GM19395 (cell line): Measurements from ENCODE around the gene ARHGAP26.

Source experiments
- ATAC-seq: cut with Tn5 transposase; IDR thresholded peaks from one replicate; pipeline ENCODE4 v1.9.1; 2021; ENCODE audit warnings: mild to moderate bottlenecking, moderate library complexity; ENCODE audit not compliant: unreplicated experiment

The ARHGAP26 gene

GRCh38 chr5:142827934-142828576 lies 57.9 kb downstream of the ARHGAP26 start:
- no peak for ATAC-seq

GRCh38 chr5:142828797-142829535 lies 58.8 kb downstream of the ARHGAP26 start:
- no peak for ATAC-seq

DNA sequence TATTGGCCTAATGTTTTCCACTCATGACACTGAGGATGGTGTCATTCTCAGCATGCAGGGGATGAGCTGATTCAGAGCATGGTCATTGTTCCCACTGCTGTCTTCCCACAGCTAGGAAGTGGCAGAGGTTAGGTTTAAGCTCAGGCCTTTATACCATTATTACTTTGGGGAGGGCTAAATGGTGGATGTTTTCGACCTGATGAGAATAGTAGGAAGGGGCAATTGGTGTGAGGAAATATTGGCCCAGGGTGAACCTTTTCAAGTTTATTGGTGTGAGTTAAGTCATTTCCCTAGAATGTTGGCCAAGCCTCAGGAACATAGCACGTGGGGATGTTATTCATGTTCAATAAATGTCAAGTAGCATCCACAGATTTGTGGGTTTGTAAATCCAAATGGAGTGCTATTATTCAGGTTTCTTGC lies 59.6 kb downstream of the ARHGAP26 start:
- no peak for ATAC-seq

- ATAC-seq: no peak
These were observed 60.2 kb downstream of the ARHGAP26 start for GRCh38 chr5:142830241-142831008.

DNA sequence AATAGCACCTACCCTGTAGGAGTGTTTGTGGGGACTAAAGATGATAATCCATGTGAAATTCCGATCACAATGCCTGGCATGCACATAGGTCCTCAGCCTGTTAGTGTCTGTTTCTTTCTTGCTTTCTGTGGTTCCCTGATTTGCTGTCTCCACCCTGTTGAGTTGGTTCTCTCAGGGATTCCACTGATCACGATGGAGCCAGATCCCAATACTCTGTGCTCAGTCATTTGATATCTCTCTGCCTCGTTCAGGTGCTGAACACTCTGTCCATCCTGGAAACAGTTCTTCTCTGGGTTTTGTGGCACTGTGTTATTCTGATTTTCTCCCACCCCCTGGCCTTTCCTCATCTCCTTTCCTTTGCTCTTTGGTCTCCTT lies 60.8 kb downstream of the ARHGAP26 start:
- no peak for ATAC-seq

DNA sequence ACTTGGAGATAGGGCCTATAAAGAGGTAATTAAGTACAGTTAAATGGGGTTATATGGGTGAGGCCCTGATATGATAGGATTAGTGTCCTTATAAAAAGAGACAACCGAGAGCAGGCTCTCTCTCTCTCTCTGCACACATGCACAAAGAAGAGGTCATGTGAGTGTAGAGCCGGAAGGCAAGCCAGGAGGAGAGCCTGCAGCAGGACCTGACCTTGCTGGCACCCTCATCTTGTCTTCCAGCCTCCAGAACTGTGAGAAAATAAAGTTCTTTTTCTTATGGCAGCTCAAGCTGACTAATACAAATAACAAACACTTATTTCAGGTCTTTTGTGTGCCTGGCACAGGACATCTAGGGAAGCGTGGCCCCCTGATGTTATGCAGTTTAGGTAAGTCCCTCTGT lies 62.1 kb downstream of the ARHGAP26 start:
- ATAC-seq: no peak

DNA sequence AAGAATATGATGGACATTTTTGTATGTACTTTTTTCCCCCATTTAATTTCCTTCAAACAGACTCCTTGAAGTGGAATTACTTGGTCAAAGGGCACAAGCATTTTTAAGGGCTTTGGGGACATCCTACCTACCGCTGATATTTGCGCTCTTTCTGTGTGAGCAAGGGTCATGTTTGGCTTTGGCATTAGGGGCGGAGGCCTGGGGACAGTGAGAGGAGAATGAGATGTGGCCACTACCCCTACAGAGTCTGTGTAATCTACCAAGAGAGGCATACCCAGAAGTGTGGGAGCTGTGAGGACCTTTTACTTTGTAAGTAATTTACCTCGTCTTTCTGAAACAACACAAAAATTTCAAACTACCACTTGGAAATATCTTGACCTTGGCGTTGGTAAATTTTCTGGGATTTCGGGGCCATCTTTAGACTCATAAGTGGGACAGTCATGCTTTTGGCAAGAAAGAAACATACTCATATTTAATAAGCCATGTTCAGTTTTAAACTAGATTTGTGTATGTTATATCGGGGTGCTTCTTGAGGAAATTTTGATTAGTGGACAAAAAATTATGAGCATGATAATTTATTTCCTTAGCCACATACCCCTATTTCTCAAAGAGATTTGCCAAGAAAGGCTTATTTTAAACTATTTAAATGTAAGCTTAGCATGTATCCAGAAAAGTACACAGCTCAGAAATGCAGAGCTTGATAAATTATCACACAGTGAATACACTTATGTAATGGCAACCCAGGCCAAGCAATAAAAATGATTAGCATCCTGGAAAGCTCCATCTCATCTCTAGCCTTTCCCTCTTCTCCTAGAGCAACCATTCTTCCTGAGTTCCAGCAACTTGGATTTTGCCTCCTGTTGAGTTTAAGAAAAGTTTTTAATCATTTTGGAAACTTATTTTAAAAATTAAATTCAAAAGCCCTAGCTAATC lies 63.6 kb downstream of the ARHGAP26 start:
- no peak for ATAC-seq

DNA sequence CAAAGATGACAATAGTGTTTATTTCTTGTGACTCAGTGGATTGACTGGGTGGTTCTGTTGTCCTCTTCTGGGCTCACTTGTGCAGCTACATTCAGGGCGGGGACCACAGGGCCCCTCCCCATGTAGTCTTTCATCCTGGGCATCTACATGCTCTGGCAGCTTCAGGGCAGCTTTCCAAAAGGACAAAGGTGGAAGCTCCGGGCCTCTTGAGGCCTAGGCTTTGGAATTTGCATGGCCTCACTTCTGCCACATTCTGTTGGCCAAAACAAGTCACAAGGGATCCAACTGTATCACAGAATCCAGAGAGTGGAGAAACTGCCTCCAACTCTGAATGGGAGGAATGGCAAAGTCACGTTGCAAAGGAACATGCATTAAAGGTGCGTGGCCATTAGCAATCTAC lies 64.3 kb downstream of the ARHGAP26 start:
- no peak for ATAC-seq

GRCh38 chr5:142835540-142835939 lies 65.4 kb downstream of the ARHGAP26 start:
- ATAC-seq: no peak

GRCh38 chr5:142836048-142836447 lies 65.9 kb downstream of the ARHGAP26 start:
- no peak for ATAC-seq

DNA sequence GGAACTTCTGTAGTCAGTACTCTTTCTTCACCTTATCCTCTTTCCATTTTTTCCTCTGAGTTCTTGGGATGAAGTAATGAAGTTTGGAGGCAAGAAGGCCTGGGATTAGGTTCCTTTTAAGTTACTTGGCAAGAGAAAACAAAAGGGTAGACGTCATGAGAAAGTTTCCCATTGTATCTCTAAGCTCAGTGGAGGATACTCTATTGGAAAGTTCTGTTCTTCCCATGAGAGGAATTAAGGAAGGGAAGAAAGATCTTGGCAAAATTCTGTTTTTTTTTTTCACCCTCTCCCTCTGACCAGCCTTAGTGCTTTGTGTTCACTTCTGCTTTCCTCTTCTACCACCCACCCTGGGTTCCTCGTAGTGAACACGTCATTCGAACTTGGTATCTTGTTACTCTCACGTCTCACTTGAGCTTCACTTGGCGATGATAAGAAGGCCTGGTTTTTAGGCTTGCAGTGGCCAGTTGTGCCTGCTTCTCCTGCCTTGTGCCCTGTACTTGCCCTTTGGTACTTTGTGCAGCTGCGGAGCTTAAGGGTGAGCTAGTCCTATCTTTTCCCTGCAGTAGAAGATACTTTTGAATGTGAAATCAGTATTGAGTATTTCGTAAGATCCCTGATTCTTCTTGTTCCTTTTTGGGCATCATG lies 67.0 kb downstream of the ARHGAP26 start:
- ATAC-seq: no peak

GRCh38 chr5:142838845-142839244 lies 68.7 kb downstream of the ARHGAP26 start:
- no peak for ATAC-seq

- ATAC-seq: no peak
These were observed 69.7 kb downstream of the ARHGAP26 start for GRCh38 chr5:142839711-142840346.

DNA sequence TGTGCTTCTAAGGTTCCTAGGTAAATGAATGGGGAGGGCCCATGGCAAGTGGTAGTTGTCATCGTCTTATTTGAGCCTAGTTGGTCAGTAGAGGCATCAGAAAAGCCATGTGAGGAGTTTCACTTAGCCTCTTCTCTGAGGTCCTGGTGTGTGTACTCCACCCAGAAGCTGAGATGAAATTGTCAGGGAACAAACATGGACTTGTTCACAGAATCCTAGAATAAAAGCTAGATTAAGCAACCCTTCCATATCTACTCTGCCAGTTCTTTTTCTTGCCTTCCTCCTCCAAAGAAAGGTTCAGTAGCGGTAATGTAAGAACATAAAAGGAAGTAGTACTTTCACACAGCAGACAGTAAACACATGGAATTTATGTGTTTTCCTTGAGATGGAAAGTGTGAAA lies 70.4 kb downstream of the ARHGAP26 start:
- ATAC-seq: no peak

- ATAC-seq: no peak
These were observed 71.5 kb downstream of the ARHGAP26 start for GRCh38 chr5:142841511-142842265.

- no peak for ATAC-seq
These were observed 73.1 kb downstream of the ARHGAP26 start for GRCh38 chr5:142842994-142843905.

- no peak for ATAC-seq
These were observed 74.7 kb downstream of the ARHGAP26 start for GRCh38 chr5:142844866-142845265.

- ATAC-seq: no peak
These were observed 75.3 kb downstream of the ARHGAP26 start for GRCh38 chr5:142845402-142845921.
